Activated T-cell treated with anti-CD3 and anti-CD28 coated beads for 24 hours (primary cell): ENCODE results near the gene VAMP5.
A peak's percentile ranks its signal among the peaks of the same experiment; 100 is the strongest.
"Not testable (repeated sequence)": the region's sequence is repeated elsewhere in the genome, so short reads cannot be mapped to it uniquely, and the experiment has no call there.

Experiments
- DNase-seq: peaks from one replicate; pipeline ENCODE4 v3.0.0-alpha.2; 2020; ENCODE audit warnings: low read depth

Gene VAMP5

GRCh38 chr2:85601771-85602475 is 17.7 kb downstream of the VAMP5 start:
- no peak for DNase-seq

GRCh38 chr2:85602476-85603234 is 18.4 kb downstream of the VAMP5 start, which contains the start of gene TMEM150A:
TMEM150A (minus strand) TSS chr2:85602698; CDS start chr2:85601948, 750 bp downstream.
- DNase-seq = peak; percentile 83

DNA sequence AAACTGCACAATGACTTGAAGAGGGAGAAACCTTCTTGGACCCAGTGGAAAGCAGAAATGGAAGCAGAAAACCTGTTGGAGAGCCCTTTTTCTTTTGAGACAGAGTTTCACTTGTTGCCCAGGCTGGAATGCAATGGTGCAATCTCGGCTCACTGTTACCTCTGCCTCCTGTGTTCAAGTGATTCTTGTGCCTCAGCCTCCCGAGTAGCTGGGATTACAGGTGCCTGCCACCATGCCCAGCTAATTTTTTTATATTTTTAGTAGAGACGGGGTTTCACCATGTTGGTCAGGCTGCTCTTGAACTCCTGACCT is 19.9 kb downstream of the VAMP5 start:
- DNase-seq = not testable (repeated sequence)

GRCh38 chr2:85604568-85605339 is 20.5 kb downstream of the VAMP5 start:
- DNase-seq = no peak

- no peak for DNase-seq
Measured at GRCh38 chr2:85605406-85606115, 21.3 kb downstream of the VAMP5 start.

- no peak for DNase-seq
Measured at GRCh38 chr2:85606116-85606455, 21.9 kb downstream of the VAMP5 start.

- DNase-seq = no peak
Measured at GRCh38 chr2:85607268-85608215, 23.3 kb downstream of the VAMP5 start.

GRCh38 chr2:85611217-85611704 is 27.0 kb downstream of the VAMP5 start:
- DNase-seq = no peak

DNA sequence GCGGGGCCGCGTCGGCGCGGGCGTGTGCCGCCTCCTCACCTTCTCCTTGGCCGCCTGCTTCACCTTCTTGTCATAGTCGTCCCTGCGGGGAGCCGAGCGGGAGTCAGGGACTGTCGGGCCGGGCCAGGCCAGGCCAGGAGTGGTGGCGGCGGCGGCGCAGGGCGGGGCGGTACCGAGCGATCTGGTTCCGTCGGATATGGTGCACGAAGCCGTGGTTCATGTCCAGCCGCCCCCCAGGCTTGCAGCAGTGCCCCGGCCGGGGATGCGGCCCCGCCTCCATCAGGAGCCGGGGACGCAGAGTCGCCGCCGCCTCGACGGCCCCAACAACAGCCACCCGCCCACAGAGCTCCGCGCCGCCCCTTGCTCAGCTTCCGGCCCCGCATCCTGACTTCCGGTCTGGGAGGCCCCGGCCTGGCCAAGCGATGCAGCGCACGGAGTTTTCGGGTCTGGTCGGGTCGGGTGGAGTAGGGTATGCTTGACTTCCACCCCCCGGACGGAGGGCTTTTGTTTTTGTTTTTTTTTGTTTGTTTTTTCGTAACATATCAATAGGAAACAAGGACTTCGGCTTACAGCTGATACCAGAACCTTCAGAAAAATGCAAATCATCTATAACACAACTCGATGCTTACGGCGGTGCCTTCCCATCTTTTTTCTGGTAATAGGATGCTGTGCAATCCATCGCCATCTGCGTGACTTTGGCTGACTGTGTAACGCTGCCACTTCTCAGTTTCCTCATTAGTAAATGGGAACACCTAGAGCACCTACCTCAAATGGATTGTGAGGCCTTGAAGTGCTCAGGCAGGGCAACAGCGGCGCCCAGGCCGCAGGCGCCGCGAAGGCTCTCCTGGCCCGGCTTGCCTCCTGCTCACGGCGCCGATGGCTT is 27.7 kb downstream of the VAMP5 start, which contains the start of gene C2orf68:
Gene C2orf68, minus strand, starts transcription at position 362 of the 883 bp plus-strand sequence. Its CDS starts 82 bp downstream, at position 280.
- peak; percentile 84 for DNase-seq

- no peak for DNase-seq
Measured at GRCh38 chr2:85613717-85614515, 29.7 kb downstream of the VAMP5 start.

- not testable (repeated sequence) for DNase-seq
Measured at GRCh38 chr2:85614757-85615156, 30.5 kb downstream of the VAMP5 start.

GRCh38 chr2:85615413-85615728 is 31.1 kb downstream of the VAMP5 start:
- no peak for DNase-seq

DNA sequence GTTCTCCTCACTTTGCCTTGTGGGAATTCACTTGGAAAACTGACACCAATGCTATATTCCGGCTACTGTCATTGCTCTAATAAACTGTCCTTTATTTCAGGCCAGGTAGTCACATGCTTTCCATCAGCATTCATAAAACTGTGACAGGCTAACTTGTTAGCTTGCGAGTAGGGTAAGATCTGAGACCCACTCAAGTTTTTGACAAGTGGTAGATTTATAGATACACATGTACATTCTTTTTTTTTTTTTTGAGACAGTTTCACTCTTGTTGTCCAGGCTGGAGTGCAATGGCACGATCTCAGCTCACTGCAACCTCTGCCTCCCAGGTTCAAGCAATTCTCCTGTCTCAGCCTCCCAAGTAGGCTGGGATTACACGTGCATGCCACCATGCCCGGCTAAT is 33.5 kb downstream of the VAMP5 start:
- DNase-seq = not testable (repeated sequence)

DNA sequence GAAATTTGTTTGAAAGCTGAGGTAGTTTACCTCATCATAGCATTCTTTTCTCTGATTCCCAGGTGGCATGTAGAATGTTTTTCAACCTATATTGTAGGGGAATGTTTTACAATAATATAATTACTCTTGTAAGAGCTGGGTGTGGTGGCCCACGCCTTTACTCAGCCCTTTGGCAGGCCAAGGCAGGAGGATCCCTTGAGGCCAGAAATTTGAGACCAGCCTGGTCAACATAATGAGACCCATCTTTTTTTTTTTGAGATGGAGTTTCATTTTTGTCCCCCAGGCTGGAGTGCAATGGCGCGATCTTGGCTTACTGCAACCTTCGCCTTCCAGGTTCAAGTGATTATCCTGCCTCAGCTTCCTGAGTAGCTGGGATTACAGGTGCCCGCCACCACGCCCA is 35.4 kb downstream of the VAMP5 start:
- DNase-seq = no peak

DNA sequence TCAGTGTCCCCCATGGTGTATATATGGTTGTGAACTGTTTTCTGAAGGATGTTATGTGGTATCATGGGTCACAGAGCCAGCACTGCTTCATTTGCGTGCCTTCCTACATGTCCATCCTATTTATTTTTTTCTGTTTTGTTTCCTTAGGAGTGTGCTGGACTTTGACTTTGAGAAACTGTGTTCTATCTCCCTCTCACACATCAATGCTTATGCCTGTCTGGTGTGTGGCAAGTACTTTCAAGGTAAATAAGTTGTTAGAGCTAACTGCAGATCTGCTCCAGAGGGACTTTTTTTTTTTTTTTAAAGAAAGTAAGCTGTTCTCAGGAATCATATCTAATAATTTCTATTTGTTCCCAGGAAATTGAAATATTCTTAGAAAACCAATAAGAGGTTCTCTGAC is 37.1 kb downstream of the VAMP5 start:
- DNase-seq = no peak

DNA sequence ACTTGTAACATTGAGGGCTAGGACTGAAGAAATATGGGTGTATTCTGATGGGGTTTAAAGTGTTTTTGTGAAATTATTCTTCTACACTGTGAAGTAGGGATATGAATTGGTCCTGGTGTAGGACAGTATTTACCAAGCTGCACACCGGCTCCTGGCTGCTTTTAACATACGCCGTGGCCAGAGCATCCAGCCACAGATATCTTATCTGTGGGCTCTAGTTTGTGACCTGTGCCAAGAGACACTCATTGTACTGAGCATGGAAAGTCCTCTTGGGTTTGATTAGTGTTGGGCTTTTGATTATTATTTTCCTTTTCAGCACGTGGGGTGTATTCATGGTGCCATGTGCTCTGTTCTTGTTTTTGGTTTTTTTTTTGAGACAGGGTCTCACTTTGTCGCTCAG is 39.8 kb downstream of the VAMP5 start:
- no peak for DNase-seq

GRCh38 chr2:85628658-85629057 is 44.4 kb downstream of the VAMP5 start:
- DNase-seq = no peak

- DNase-seq = no peak
Measured at GRCh38 chr2:85631316-85631715, 47.1 kb downstream of the VAMP5 start.

GRCh38 chr2:85635011-85635410 is 50.8 kb downstream of the VAMP5 start:
- no peak for DNase-seq
